H1 (cell line): Measurements from ENCODE around the gene DNAH1. TPM values are rescaled to one million over a fixed set of nuclear protein-coding genes. Genes with fewer than 3 reads are reported as not detected.

Source experiments
- CTCF ChIA-PET: fragments of 300-600 bp; sonication (Branson Sonifier 250); formaldehyde crosslinking; loops from one replicate; lab custom pipeline; 2021; ENCODE audit not compliant: partially characterized antibody; lab: Charles Lee
- POLR2A ChIA-PET: fragments of 300-600 bp; sonication (Branson Sonifier 250); formaldehyde crosslinking; loops from one replicate; lab custom pipeline; 2021; ENCODE audit warnings: inconsistent platforms; ENCODE audit not compliant: partially characterized antibody; lab: Charles Lee
- DNase-seq, 2 experiments: peaks; one replicate each; pipeline versions ENCODE4 v3.0.0 to v3.0.0-alpha.2; 2010 to 2022; ENCODE audit warnings: low spot score in 2 of 2, low read depth in 1 of 2, mixed read lengths in 1 of 2
- FAIRE-seq: peaks from 2 replicates; lab custom pipeline; 2011; peaks lifted over from hg19 to GRCh38; lab: Jason Lieb, UNC
- H2AFZ ChIP-seq: 2 replicates; pipeline ENCODE4 v1.8.1; 2012; ENCODE audit warnings: low read length, inconsistent platforms
- H2AK5ac ChIP-seq: 2 replicates; pipeline ENCODE4 v1.6.1; 2013; ENCODE audit warnings: low read depth, low read length
- H2BK120ac ChIP-seq: replicated peaks from 2 replicates; pipeline ENCODE3; 2013; ENCODE audit warnings: low read depth, low read length, inconsistent platforms
- H2BK12ac ChIP-seq: 2 replicates; pipeline ENCODE4 v1.6.1; 2013; ENCODE audit warnings: low read depth, low read length
- H2BK15ac ChIP-seq: 2 replicates; pipeline ENCODE4 v1.6.1; 2013; ENCODE audit warnings: low read length
- H2BK20ac ChIP-seq: 2 replicates; pipeline ENCODE4 v1.6.1; 2013; ENCODE audit warnings: low read length
- H2BK5ac ChIP-seq: 2 replicates; pipeline ENCODE4 v1.6.1; 2013; ENCODE audit warnings: low read depth, low read length
- H3K14ac ChIP-seq: 2 replicates; pipeline ENCODE4 v1.6.1; 2013; ENCODE audit warnings: inconsistent platforms; ENCODE audit not compliant: insufficient read length
- H3K18ac ChIP-seq: 2 replicates; pipeline ENCODE4 v1.6.1; 2013; ENCODE audit warnings: low read length; ENCODE audit errors: extremely low read depth
- H3K23ac ChIP-seq: 2 replicates; pipeline ENCODE4 v1.6.1; 2013; ENCODE audit warnings: inconsistent platforms; ENCODE audit not compliant: insufficient read length
- H3K23me2 ChIP-seq: 2 replicates; pipeline ENCODE4 v1.6.1; 2013; ENCODE audit warnings: low read depth, low read length
- H3K27ac ChIP-seq: 2 replicates; pipeline ENCODE4 v1.6.1; 2011; ENCODE audit warnings: low read depth, low read length, inconsistent platforms
- H3K27me3 ChIP-seq, 4 experiments: replicated peaks in 1 of 4; 1 replicate in 1 of 4; 2 replicates in 3 of 4; pipeline versions ENCODE4 v1.6.1 to v1.8.1; 2011 to 2013; ENCODE audit warnings: low read length in 3 of 4, mild to moderate bottlenecking in 3 of 4, inconsistent platforms in 2 of 4, mixed read lengths in 2 of 4, moderate library complexity in 1 of 4; ENCODE audit not compliant: control insufficient read depth in 3 of 4, insufficient read depth in 3 of 4; ENCODE audit errors: extremely low read depth in 1 of 4
- H3K36me3 ChIP-seq, 4 experiments: 2 replicates each; pipeline versions ENCODE4 v1.6.1 to v1.8.1; 2011 to 2013; ENCODE audit warnings: mild to moderate bottlenecking in 4 of 4, low read length in 3 of 4, moderate library complexity in 2 of 4, control low read depth in 1 of 4, inconsistent platforms in 1 of 4; ENCODE audit not compliant: insufficient read depth in 4 of 4, control insufficient read depth in 2 of 4
- H3K4ac ChIP-seq: replicated peaks from 2 replicates; pipeline ENCODE3; 2013; ENCODE audit warnings: low read length, low read depth, mixed read lengths, inconsistent platforms; ENCODE audit not compliant: insufficient read length
- H3K4me1 ChIP-seq, 4 experiments: replicated peaks in 1 of 4; 1 replicate in 1 of 4; 2 replicates in 3 of 4; pipeline versions ENCODE4 v1.6.1 to v1.8.1; 2011 to 2013; ENCODE audit warnings: low read length in 3 of 4, inconsistent platforms in 2 of 4, mixed read lengths in 1 of 4; ENCODE audit not compliant: insufficient read depth in 4 of 4, control insufficient read depth in 3 of 4
- H3K4me2 ChIP-seq, 2 experiments: 2 replicates each; pipeline versions ENCODE4 v1.6.1 to v1.8.1; 2011 to 2013; ENCODE audit warnings: low read depth in 2 of 2, low read length in 2 of 2, control low read depth in 1 of 2, inconsistent platforms in 1 of 2, mild to moderate bottlenecking in 1 of 2; ENCODE audit not compliant: insufficient read depth in 1 of 2
- H3K4me3 ChIP-seq, 4 experiments: fragments of 200-600, 300-600 bp in 1 of 4; sonication (generic), shearing (Covaris generic), sonication (Bioruptor Twin) in 1 of 4; 2 replicates each; pipeline versions ENCODE4 v1.5.1 to v1.8.1; 2011 to 2016; ENCODE audit warnings: low read length in 4 of 4, low read depth in 3 of 4, control low read depth in 2 of 4, inconsistent platforms in 2 of 4, mild to moderate bottlenecking in 2 of 4, mixed read lengths in 1 of 4, moderate library complexity in 1 of 4; ENCODE audit not compliant: insufficient read depth in 2 of 4; ENCODE audit errors: extremely low read depth in 1 of 4
- H3K56ac ChIP-seq: replicated peaks from 2 replicates; pipeline ENCODE3; 2013; ENCODE audit warnings: low read depth, mild to moderate bottlenecking, mixed read lengths, low read length, inconsistent platforms; ENCODE audit not compliant: insufficient read length
- H3K79me1 ChIP-seq: 2 replicates; pipeline ENCODE4 v1.6.1; 2013; ENCODE audit warnings: low read depth, low read length, control low read depth
- H3K79me2 ChIP-seq, 2 experiments: 2 replicates each; pipeline versions ENCODE4 v1.6.1 to v1.8.1; 2012 to 2013; ENCODE audit warnings: low read length in 2 of 2, mild to moderate bottlenecking in 2 of 2, inconsistent platforms in 1 of 2; ENCODE audit not compliant: insufficient read depth in 2 of 2, control insufficient read depth in 1 of 2
- H3K9ac ChIP-seq, 4 experiments: replicated peaks in 1 of 4; 1 replicate in 1 of 4; 2 replicates in 3 of 4; pipeline versions ENCODE4 v1.6.1 to v1.8.1; 2011 to 2013; ENCODE audit warnings: low read depth in 3 of 4, low read length in 3 of 4, control low read depth in 2 of 4, mild to moderate bottlenecking in 2 of 4, moderate library complexity in 2 of 4, inconsistent platforms in 1 of 4; ENCODE audit errors: extremely low read depth in 1 of 4
- H3K9me3 ChIP-seq, 2 experiments: 2 replicates each; pipeline versions ENCODE4 v1.6.1 to v1.8.1; 2012 to 2013; ENCODE audit warnings: mild to moderate bottlenecking in 2 of 2, moderate library complexity in 2 of 2, control low read depth in 1 of 2, inconsistent platforms in 1 of 2, low read depth in 1 of 2, low read length in 1 of 2, mixed read lengths in 1 of 2; ENCODE audit not compliant: insufficient read depth in 2 of 2
- H4K20me1 ChIP-seq, 2 experiments: replicated peaks in 1 of 2; 2 replicates each; pipeline versions ENCODE3 to v1.8.1; 2011 to 2013; ENCODE audit warnings: inconsistent platforms in 2 of 2, low read length in 2 of 2, mild to moderate bottlenecking in 1 of 2; ENCODE audit not compliant: insufficient read depth in 2 of 2, control insufficient read depth in 1 of 2
- H4K5ac ChIP-seq: 2 replicates; pipeline ENCODE4 v1.6.1; 2013; ENCODE audit warnings: low read length, low read depth, mixed read lengths, inconsistent platforms; ENCODE audit not compliant: insufficient read length
- H4K8ac ChIP-seq: 2 replicates; pipeline ENCODE4 v1.8.0; 2013; ENCODE audit warnings: mild to moderate bottlenecking, moderate library complexity, low read length, inconsistent platforms; ENCODE audit not compliant: insufficient read depth; ENCODE audit errors: extremely low read depth
- H4K91ac ChIP-seq: replicated peaks from 2 replicates; pipeline ENCODE3; 2013; ENCODE audit warnings: low read length, mixed read lengths, inconsistent platforms; ENCODE audit not compliant: insufficient read length
- CTCF ChIP-seq, 3 experiments: IDR thresholded peaks; 1 replicate in 2 of 3; 2 replicates in 1 of 3; pipeline versions ENCODE4 v1.5.1 to v1.6.1; 2011; ENCODE audit warnings: low read length in 3 of 3, mild to moderate bottlenecking in 3 of 3, inconsistent platforms in 2 of 3, low read depth in 1 of 3, moderate library complexity in 1 of 3; ENCODE audit not compliant: insufficient read depth in 1 of 3; ENCODE audit errors: control extremely low read depth in 1 of 3
- NRF1 ChIP-seq: IDR thresholded peaks from 2 replicates; pipeline ENCODE4 v1.6.1; 2011; ENCODE audit warnings: mild to moderate bottlenecking, low read depth, low read length, improper control_type of control experiment
- RXRA ChIP-seq: IDR thresholded peaks from 2 replicates; pipeline ENCODE4 v1.6.1; 2011; ENCODE audit warnings: low read depth, mild to moderate bottlenecking, low read length, moderate library complexity; ENCODE audit not compliant: insufficient read depth
- TCF12 ChIP-seq: IDR thresholded peaks from 2 replicates; pipeline ENCODE4 v1.6.1; 2011; ENCODE audit warnings: low read depth, mild to moderate bottlenecking, low read length
- USF2 ChIP-seq: IDR thresholded peaks from 2 replicates; pipeline ENCODE4 v1.6.1; 2011; ENCODE audit warnings: low read length, improper control_type of control experiment
- WGBS, 2 experiments: shearing (Covaris generic) in 1 of 2; methylation state at CpG; one replicate each; pipeline versions ENCODE4 v1.1.6 to v1.1.7; 2013 to 2015; ENCODE audit warnings: low lambda C conversion rate in 2 of 2, mixed read lengths in 2 of 2, inconsistent platforms in 1 of 2, low coverage in 1 of 2, missing lambda C conversion rate in 1 of 2; ENCODE audit not compliant: insufficient replicate concordance in 2 of 2, insufficient coverage in 1 of 2, insufficient read length in 1 of 2; ENCODE audit errors: extremely low coverage in 1 of 2, missing lambda C conversion rate in 1 of 2; 5-methylcytosine and 5-hydroxymethylcytosine counted together
- polyA plus RNA-seq, 7 experiments: library from polyadenylated mRNA; depleted of rRNA in 3 of 7; stranded (reverse) in 5 of 7; unstranded in 2 of 7; fragments of >200 nt in 5 of 7; fragments of 200-250 nt in 2 of 7; gene quantifications; 1 replicate in 5 of 7; 2 replicates in 1 of 7; 4 replicates in 1 of 7; pipeline versions ENCODE4 v1.2.1 to v1.2.3, GENCODE V29; 2011 to 2013; ENCODE audit warnings: missing spikeins in 2 of 7, mixed read lengths in 2 of 7
- total RNA-seq: library from RNA; stranded (reverse); fragmentation: NEBNext Ultra II Directional; extraction: Animal tissue kit (Norgen Biotek cat#: 25700); gene quantifications from 2 replicates; pipeline ENCODE4 v1.2.1, GENCODE V29; 2021

DNAH1 gene
- total and polyA plus RNA-seq, 2 of the 8 experiments (the other 6 are each of a cell fraction or from before 2014, with no cell fraction given) = 1.0 to 1.5 TPM

- H3K9me3 ChIP-seq = no peaks in the 10 kb centered on the region
- no peak overlapping the region for H4K5ac ChIP-seq
- peaks cover 0 to 8% of the 10 kb centered on the region in 2 experiments; a peak in 2 of 4 replicates for H3K79me2 ChIP-seq
- H2BK20ac ChIP-seq = no peak overlapping the region
- H2BK15ac ChIP-seq = no peak overlapping the region
- H3K23me2 ChIP-seq = no peaks in the 10 kb centered on the region
- WGBS, 2 experiments = 93% methylated on average over 3 of the region's 3 CpGs; no CpG with 5 or more reads in 1 of the 2 experiments
- H3K27ac ChIP-seq = no peak overlapping the region
- H2BK120ac ChIP-seq = no peak overlapping the region
- no peak overlapping the region for H3K4me2 ChIP-seq
- no peak overlapping the region for H3K23ac ChIP-seq
- H2BK5ac ChIP-seq = no peak overlapping the region
- DNase-seq = no peak
- no peak for FAIRE-seq
- TF ChIP-seq TCF12 (no peak), RXRA (no peak), CTCF (IDR thresholded peaks at IDR 0.05; ENCODE audit: control extremely low read depth in 1 of 3, insufficient read depth in 1 of 3, low read depth in 1 of 3, low read length in 3 of 3) (no peak), NRF1 (no peak), USF2 (no peak)
- H3K4ac ChIP-seq = no peak overlapping the region
- peaks cover 3 to 14% of the 10 kb centered on the region in 2 experiments for H4K20me1 ChIP-seq
- peaks cover 3% of the 10 kb centered on the region; the same call in 1 of the 2 replicates for H3K79me1 ChIP-seq
- H3K36me3 ChIP-seq = peaks cover 33 to 63% (median 54%) of the 10 kb centered on the region in 4 experiments
- H3K14ac ChIP-seq = no peak overlapping the region
- no peak overlapping the region for H2BK12ac ChIP-seq
- H2AFZ ChIP-seq = no peak overlapping the region
- H3K4me3 ChIP-seq = no peak overlapping the region
- H3K4me1 ChIP-seq = peaks cover 0 to 3% (median 0%) of the 10 kb centered on the region in 4 experiments; a peak in 1 of 7 replicates
- H4K8ac ChIP-seq = no peak overlapping the region
- H3K18ac ChIP-seq = no peak overlapping the region
- no peaks in the 10 kb centered on the region for H3K27me3 ChIP-seq
- H4K91ac ChIP-seq = no peak overlapping the region
- ChIA-PET POLR2A (interaction anchor here (5.0 kb wide), 1 partner anchor 10 kb away, joined by 23 read pairs; no protein-coding TSS in a partner anchor), CTCF (interaction anchor here (1.7 to 11.1 kb wide), 2 partner anchors 16 to 43 kb away, joined by 12 to 150 read pairs; no protein-coding TSS in a partner anchor)
- no peak overlapping the region for H3K56ac ChIP-seq
- H3K9ac ChIP-seq = no peak overlapping the region
- no peak overlapping the region for H2AK5ac ChIP-seq
Measured at GRCh38 chr3:52403955-52404354, 87.8 kb downstream of the DNAH1 start.
